ENCODE results near the gene VSNL1. TPM values are rescaled to one million over a fixed set of nuclear protein-coding genes. Genes with fewer than 3 reads are reported as not detected.

VSNL1 gene
- total RNA-seq, 1 donor from 2014 or later = 19.6 TPM

GRCh38 chr2:17626986-17627385, 86.5 kb downstream of the VSNL1 start:
- no peak overlapping the region for H3K27ac Mint-ChIP-seq (ENCODE audit: unreplicated experiment)
- H3K9me3 Mint-ChIP-seq (ENCODE audit: unreplicated experiment) = no peaks in the 10 kb centered on the region
- H3K27me3 Mint-ChIP-seq (ENCODE audit: unreplicated experiment) = peaks cover 6% of the 10 kb centered on the region
- no peak for DNase-seq (ENCODE audit: low spot score)
- TF ChIP-seq CTCF (IDR thresholded peaks at IDR 0.05; ENCODE audit: unreplicated experiment) = no peak
- H3K4me1 Mint-ChIP-seq (ENCODE audit: unreplicated experiment) = peaks cover 4% of the 10 kb centered on the region
- no peak overlapping the region for H3K4me3 Mint-ChIP-seq (ENCODE audit: unreplicated experiment)
- peaks cover 20% of the 10 kb centered on the region for H3K36me3 Mint-ChIP-seq (ENCODE audit: low read depth, unreplicated experiment)

- no peak for DNase-seq (ENCODE audit: low spot score)
- Mint-ChIP-seq H3K4me1 (ENCODE audit: unreplicated experiment) (peaks cover 3% of the 10 kb centered on the region), H3K27me3 (ENCODE audit: unreplicated experiment) (peaks cover 6% of the 10 kb centered on the region), H3K27ac (ENCODE audit: unreplicated experiment) (no peak overlapping the region), H3K9me3 (ENCODE audit: unreplicated experiment) (no peaks in the 10 kb centered on the region), H3K36me3 (ENCODE audit: low read depth, unreplicated experiment) (peaks cover 20% of the 10 kb centered on the region), H3K4me3 (ENCODE audit: unreplicated experiment) (no peak overlapping the region)
- TF ChIP-seq CTCF (IDR thresholded peaks at IDR 0.05; ENCODE audit: unreplicated experiment) = no peak
Observed at GRCh38 chr2:17627434-17627833, 86.9 kb downstream of the VSNL1 start.

GRCh38 chr2:17628349-17629261, 88.1 kb downstream of the VSNL1 start:
- TF ChIP-seq CTCF (IDR thresholded peaks at IDR 0.05; ENCODE audit: unreplicated experiment) = no peak
- Mint-ChIP-seq H3K9me3 (ENCODE audit: unreplicated experiment) (no peaks in the 10 kb centered on the region), H3K36me3 (ENCODE audit: low read depth, unreplicated experiment) (peaks cover 20% of the 10 kb centered on the region), H3K4me1 (ENCODE audit: unreplicated experiment) (peaks cover 3% of the 10 kb centered on the region), H3K27me3 (ENCODE audit: unreplicated experiment) (peaks cover 6% of the 10 kb centered on the region), H3K27ac (ENCODE audit: unreplicated experiment) (no peak overlapping the region), H3K4me3 (ENCODE audit: unreplicated experiment) (no peak overlapping the region)
- no peak for DNase-seq (ENCODE audit: low spot score)

GRCh38 chr2:17630089-17630488, 89.6 kb downstream of the VSNL1 start:
- Mint-ChIP-seq H3K36me3 (ENCODE audit: low read depth, unreplicated experiment) (peaks cover 14% of the 10 kb centered on the region), H3K4me1 (ENCODE audit: unreplicated experiment) (peaks cover 5% of the 10 kb centered on the region), H3K9me3 (ENCODE audit: unreplicated experiment) (no peaks in the 10 kb centered on the region), H3K4me3 (ENCODE audit: unreplicated experiment) (no peak overlapping the region), H3K27ac (ENCODE audit: unreplicated experiment) (no peak overlapping the region), H3K27me3 (ENCODE audit: unreplicated experiment) (peaks cover 6% of the 10 kb centered on the region)
- no peak for TF ChIP-seq CTCF (IDR thresholded peaks at IDR 0.05; ENCODE audit: unreplicated experiment)
- no peak for DNase-seq (ENCODE audit: low spot score)

- Mint-ChIP-seq H3K27me3 (ENCODE audit: unreplicated experiment) (peaks cover 6% of the 10 kb centered on the region), H3K4me3 (ENCODE audit: unreplicated experiment) (no peak overlapping the region), H3K36me3 (ENCODE audit: low read depth, unreplicated experiment) (no peaks in the 10 kb centered on the region), H3K9me3 (ENCODE audit: unreplicated experiment) (no peaks in the 10 kb centered on the region), H3K4me1 (ENCODE audit: unreplicated experiment) (peaks cover 5% of the 10 kb centered on the region), H3K27ac (ENCODE audit: unreplicated experiment) (no peak overlapping the region)
- DNase-seq (ENCODE audit: low spot score) = no peak
- TF ChIP-seq CTCF (IDR thresholded peaks at IDR 0.05; ENCODE audit: unreplicated experiment) = no peak
Observed at GRCh38 chr2:17634997-17635396, 94.5 kb downstream of the VSNL1 start.
